ENCODE measurements around the gene IMP3. TPM values are rescaled to one million over a fixed set of nuclear protein-coding genes. Genes with fewer than 3 reads are reported as not detected.

IMP3 gene
- polyA plus RNA-seq, 1 of the 3 experiments (the other 2 are of a cell fraction), result 56.2 TPM

DNA sequence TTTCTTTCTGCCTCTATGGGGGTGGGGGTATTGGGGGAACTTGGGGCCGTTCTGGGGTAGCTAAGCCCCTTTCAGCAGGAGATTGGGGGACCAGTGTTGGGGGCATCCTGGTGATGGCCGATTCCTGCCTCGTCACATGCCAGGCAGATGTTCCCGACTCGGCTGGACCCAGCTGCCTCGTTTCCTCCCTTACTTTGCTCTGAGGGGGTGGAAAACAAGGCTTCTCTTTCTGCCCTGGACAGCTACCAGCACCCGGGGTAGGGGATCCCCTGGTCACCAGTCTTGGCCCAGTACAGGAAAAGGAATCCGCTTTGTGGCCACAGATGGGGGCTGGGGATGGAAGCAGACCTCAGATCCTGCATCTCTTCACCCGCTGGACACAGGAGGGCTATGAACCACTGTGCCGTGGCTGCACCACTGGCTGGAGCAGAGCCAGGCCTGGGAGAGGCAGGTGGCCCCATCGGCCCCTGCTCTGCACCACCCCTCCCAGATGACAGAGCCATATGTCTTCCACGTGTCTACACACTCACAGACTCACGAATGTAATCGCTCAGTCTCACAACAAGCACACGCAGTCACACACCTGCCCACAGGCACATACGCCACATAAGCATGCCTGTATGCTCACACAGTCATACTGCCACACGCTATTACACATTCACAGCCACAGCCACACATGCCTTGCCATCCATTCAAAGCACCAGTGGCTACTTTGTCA, 20.1 kb upstream of the IMP3 start:
- peaks cover 16 to 34% of the 10 kb centered on the region in 2 experiments; a peak in 3 of 4 replicates for H3K4me1 ChIP-seq (ENCODE audit: control insufficient read depth in 1 of 2, insufficient read depth in 2 of 2, low read depth in 1 of 2, low read length in 1 of 2)
- ChIA-PET CTCF (interaction anchor here (3.2 kb wide), 1 partner anchor 13 kb away, joined by 22 read pairs; the partner anchor contains the start of gene SNX33), POLR2A (interaction anchor here (1.8 to 1.9 kb wide), 2 partner anchors 12 to 20 kb away, joined by 6 read pairs; partner anchors contain the start of genes IMP3 and SNX33)
- peaks cover 19% of the 10 kb centered on the region for H3F3A ChIP-seq (replicated peaks; ENCODE audit: insufficient read depth)
- H3K4me3 ChIP-seq (ENCODE audit: low read depth in 2 of 2, low read length in 1 of 2), result no peak overlapping the region
- TF ChIP-seq MXI1 (IDR thresholded peaks at IDR 0.05; ENCODE audit: low read depth, low read length) (peak; percentile 97), FOXM1 (IDR thresholded peaks at IDR 0.05; ENCODE audit: low read depth) (no peak)
- no peaks in the 10 kb centered on the region for H3K27me3 ChIP-seq (ENCODE audit: insufficient read depth)
- H3K4me2 ChIP-seq, result 0 out of 2 replicates have a peak overlapping the region, but pooled peaks have one; percentile 58
- H3K27ac ChIP-seq (ENCODE audit: low read depth in 2 of 2, low read length in 1 of 2), result peak overlapping the region; percentile 77 to 96
- peak; percentile 82 for DNase-seq
- H3K9ac ChIP-seq, result peak overlapping the region; percentile 67; the same call in 1 of the 2 replicates
- no peaks in the 10 kb centered on the region for H3K9me2 ChIP-seq
- 80% methylated on average over 10 of the region's 17 CpGs for WGBS (ENCODE audit: low lambda C conversion rate)
- peaks cover 36% of the 10 kb centered on the region for H3K79me2 ChIP-seq (ENCODE audit: insufficient read depth)
- no peaks in the 10 kb centered on the region for H3K9me3 ChIP-seq
- peaks cover 15% of the 10 kb centered on the region for H4K20me1 ChIP-seq (ENCODE audit: insufficient read depth)
- peaks cover 0 to 13% of the 10 kb centered on the region in 2 experiments for H3K36me3 ChIP-seq (replicated peaks in 1 of 2; ENCODE audit: control insufficient read depth in 1 of 2, insufficient read depth in 2 of 2, low read length in 1 of 2)
- no peak overlapping the region for H2AFZ ChIP-seq (ENCODE audit: low read depth)

DNA sequence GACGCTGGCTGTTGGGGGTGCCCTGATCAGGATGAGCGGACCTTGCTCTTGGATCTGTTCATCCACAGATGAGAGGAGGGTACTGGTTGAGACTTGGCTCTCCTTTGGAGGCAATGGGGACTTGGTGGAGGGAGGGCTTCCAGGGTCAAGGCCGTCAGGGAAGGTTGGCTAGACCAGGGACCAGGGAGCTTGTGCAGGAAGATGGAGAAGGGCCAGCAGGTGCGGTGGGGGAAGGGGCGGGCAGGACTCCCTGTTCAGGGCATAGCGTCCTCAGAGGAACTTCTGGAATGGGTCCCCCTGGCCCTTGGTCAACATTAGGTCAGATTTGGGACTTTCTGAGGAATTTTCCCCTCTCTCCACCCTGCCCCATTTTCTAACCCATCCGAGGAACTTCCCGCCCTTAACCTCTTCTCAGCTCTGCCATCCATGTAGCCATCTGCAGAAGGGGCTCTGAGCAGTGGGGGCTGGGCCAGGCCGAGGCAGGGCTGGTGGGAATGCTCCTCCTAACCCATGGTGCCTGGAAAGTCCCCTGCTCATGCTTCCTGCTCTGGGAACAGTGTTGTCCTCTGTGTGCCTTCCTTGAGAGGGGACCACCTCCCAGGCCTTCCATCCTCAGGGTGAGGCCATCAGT, 19.2 kb upstream of the IMP3 start:
- no peak for DNase-seq
- Histone ChIP-seq H3K27me3 (ENCODE audit: insufficient read depth) (no peaks in the 10 kb centered on the region), H3K36me3 (replicated peaks in 1 of 2; ENCODE audit: control insufficient read depth in 1 of 2, insufficient read depth in 2 of 2, low read length in 1 of 2) (peaks cover 0 to 13% of the 10 kb centered on the region in 2 experiments), H2AFZ (ENCODE audit: low read depth) (no peak overlapping the region), H3K9me3 (no peaks in the 10 kb centered on the region), H3K4me2 (no peak overlapping the region), H3K9me2 (no peaks in the 10 kb centered on the region), H3K4me1 (ENCODE audit: control insufficient read depth in 1 of 2, insufficient read depth in 2 of 2, low read depth in 1 of 2, low read length in 1 of 2) (peaks cover 16 to 34% of the 10 kb centered on the region in 2 experiments; a peak in 3 of 4 replicates), H3K27ac (ENCODE audit: low read depth in 2 of 2, low read length in 1 of 2) (peak overlapping the region; percentile 77 to 96; a peak in 3 of 4 replicates), H3K79me2 (ENCODE audit: insufficient read depth) (peaks cover 41% of the 10 kb centered on the region), H4K20me1 (ENCODE audit: insufficient read depth) (peaks cover 23% of the 10 kb centered on the region), H3K4me3 (ENCODE audit: low read depth in 2 of 2, low read length in 1 of 2) (no peak overlapping the region), H3K9ac (no peak overlapping the region), H3F3A (replicated peaks; ENCODE audit: insufficient read depth) (peaks cover 19% of the 10 kb centered on the region)
- 92% methylated on average over 8 of the region's 9 CpGs for WGBS (ENCODE audit: low lambda C conversion rate)
- CTCF ChIA-PET, result interaction anchor here (0.8 to 3.2 kb wide), 2 partner anchors 12 to 27 kb away, joined by 3 to 22 read pairs; partner anchors contain the start of gene SNX33
- TF ChIP-seq EP300 (IDR thresholded peaks at IDR 0.05; ENCODE audit: borderline replicate concordance in 1 of 2, low read depth in 1 of 2, low read length in 1 of 2) (no peak), GATA2 (CRISPR knock-in tag; IDR thresholded peaks at IDR 0.05) (no peak), YY1 (IDR thresholded peaks at IDR 0.05; ENCODE audit: low read depth) (no peak), MXI1 (IDR thresholded peaks at IDR 0.05; ENCODE audit: low read depth, low read length) (no peak), GABPA (IDR thresholded peaks at IDR 0.05; ENCODE audit: low read depth) (no peak), FOXM1 (IDR thresholded peaks at IDR 0.05; ENCODE audit: low read depth) (no peak), RCOR1 (IDR thresholded peaks at IDR 0.05; ENCODE audit: low read length) (no peak), NRF1 (IDR thresholded peaks at IDR 0.05; ENCODE audit: low read depth, low read length) (no peak), RAD21 (IDR thresholded peaks at IDR 0.05; ENCODE audit: low read length) (no peak), NFIC (IDR thresholded peaks at IDR 0.05; ENCODE audit: borderline replicate concordance) (no peak)
- TF ChIP-seq, protein P1, sequence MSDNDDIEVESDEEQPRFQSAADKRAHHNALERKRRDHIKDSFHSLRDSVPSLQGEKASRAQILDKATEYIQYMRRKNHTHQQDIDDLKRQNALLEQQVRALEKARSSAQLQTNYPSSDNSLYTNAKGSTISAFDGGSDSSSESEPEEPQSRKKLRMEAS (IDR thresholded peaks at IDR 0.05; ENCODE audit: low read depth), result no peak
- POLR2A ChIA-PET, result interaction anchor here (1.9 kb wide), 1 partner anchor 19 kb away, joined by 6 read pairs; the partner anchor contains the start of gene IMP3

All from SK-N-SH (cell line).